ENCODE measurements around the gene TMBIM6. TPM values are rescaled to one million over a fixed set of nuclear protein-coding genes. Genes with fewer than 3 reads are reported as not detected.
A peak's percentile ranks its signal among the peaks of the same experiment; 100 is the strongest.

Gene TMBIM6
- total RNA-seq, 1 donor from 2014 or later: 334 TPM

DNA sequence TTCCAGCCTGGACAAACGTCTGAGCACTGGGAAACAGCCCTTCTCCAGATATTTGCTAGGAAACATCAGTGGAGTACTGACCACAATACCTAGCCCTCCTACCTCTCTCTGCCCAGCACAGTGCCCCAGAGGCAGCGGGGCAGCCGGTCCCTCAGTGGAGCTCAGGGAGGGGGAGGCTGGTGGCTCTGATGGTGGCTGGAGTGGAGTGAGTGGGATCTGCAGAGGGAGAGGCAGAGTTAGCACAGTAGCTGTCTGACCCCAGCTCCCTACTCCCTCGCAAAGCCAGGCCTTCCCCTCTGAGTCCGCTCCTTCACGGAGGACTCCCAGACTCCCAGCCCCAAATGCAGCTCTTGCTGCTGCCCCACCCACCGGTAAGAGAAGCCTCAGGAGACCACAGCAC lies 56.9 kb downstream of the TMBIM6 start:
- no peak for DNase-seq

DNA sequence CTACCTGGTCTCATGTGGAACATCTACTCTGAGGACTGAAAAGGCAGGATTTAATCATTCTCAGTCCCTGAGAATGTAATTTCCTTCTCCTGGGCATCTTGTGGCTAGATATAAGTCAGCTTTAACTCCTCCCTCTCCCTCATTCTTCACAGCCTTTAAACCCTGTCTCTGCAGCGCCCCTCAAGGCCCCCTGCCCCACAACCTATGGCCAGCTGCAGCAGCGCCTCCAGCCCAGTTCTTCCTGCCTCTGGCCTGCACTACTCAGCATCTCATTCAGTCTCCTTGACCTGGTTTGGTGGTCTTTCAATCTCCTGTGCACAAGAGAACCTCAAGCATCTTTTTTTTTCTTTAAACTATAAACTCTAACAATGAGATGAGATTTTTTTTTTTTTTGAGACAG lies 57.6 kb downstream of the TMBIM6 start:
- no peak for DNase-seq

GRCh38 chr12:49800421-49801140 lies 59.2 kb downstream of the TMBIM6 start:
- no peak for DNase-seq

GRCh38 chr12:49801141-49802063 lies 60.0 kb downstream of the TMBIM6 start:
- no peak for DNase-seq

GRCh38 chr12:49803693-49804450 lies 62.5 kb downstream of the TMBIM6 start:
- DNase-seq: no peak

DNA sequence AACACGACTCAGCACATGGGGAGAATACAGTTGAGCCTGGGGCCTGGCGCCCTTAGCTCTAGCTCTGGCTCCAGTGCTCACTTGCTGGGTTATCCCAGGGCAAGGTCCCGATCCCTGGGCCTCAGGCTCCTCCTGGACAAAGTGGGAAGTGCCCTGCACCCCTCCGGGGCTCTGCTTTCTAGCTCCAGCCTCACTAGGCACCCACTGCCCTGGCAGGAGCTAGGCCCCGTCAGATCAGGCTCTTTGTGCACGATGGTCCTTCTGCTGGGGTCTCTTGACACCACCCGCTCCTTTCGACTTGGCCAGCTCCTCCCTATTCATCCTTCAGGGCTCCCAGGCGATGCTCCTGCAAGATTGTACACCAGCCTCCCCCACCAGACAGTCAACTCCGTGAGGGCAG lies 63.5 kb downstream of the TMBIM6 start:
- DNase-seq: no peak

DNA sequence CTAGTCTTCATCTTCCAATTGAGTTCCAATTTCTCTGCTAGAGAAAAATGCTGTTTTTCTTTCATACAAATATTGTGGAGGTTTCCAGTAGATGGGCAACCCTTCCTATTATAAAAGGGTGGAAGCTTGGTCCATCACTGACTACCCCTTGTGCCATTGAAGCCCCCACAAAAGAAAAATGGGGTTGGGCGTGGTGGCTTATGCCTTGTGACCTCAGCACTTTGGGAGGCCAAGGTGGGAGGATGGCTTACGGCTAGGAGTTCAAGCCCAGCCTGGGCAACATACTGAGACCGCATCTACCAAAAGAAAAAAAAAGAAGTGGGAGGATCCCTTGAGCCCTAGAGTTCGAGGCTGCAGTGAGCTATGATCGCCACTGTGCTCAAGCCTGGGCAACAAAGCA lies 64.1 kb downstream of the TMBIM6 start:
- DNase-seq: no peak

DNA sequence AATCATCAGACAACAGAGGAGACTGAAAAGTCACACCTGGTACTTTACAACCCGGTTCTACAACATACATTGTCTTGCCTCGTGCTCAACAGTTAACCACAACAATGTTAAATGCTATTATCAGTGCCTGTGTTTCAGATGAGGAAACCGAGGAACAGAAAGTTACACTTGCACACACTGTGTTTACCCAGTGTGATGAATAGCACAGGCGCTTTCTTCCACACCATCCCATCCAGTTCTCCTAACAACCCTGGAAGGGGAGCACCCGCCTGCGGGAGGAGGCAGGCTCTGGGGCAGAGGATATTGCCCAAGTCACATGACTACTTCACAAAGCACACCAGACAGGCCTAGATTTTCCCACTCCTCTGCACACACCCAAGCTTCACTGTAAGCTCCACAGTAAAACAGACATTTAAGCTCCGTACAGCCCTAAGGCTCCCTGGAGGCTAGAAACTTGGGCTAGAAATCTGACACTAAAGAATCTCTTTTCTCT lies 65.0 kb downstream of the TMBIM6 start:
- no peak for DNase-seq

DNA sequence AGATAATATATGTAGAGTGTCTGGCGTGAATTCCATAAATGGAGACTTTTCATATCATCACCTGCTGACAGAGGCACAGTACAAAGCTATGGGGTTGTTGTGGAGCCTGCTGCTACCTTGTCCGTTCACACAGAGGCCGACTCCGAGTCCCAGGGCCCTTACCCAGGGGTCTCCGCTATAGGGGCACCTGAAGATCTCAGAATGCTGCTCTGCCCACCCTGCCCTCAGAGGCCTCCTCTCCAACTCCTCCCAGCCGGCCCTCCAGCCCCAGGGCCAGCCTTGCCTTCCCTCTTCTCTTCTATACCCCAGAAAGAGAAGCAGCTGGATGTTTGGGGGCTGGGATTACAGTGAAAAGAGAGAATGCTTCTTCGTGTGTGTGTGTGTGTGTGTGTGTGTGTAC lies 65.5 kb downstream of the TMBIM6 start:
- no peak for DNase-seq

GRCh38 chr12:49807991-49808580 lies 66.7 kb downstream of the TMBIM6 start:
- DNase-seq: no peak

GRCh38 chr12:49808686-49809380 lies 67.5 kb downstream of the TMBIM6 start:
- peak; percentile 78 for DNase-seq

- peak; percentile 96 for DNase-seq
Measured at GRCh38 chr12:49809381-49809905, 68.1 kb downstream of the TMBIM6 start.

DNA sequence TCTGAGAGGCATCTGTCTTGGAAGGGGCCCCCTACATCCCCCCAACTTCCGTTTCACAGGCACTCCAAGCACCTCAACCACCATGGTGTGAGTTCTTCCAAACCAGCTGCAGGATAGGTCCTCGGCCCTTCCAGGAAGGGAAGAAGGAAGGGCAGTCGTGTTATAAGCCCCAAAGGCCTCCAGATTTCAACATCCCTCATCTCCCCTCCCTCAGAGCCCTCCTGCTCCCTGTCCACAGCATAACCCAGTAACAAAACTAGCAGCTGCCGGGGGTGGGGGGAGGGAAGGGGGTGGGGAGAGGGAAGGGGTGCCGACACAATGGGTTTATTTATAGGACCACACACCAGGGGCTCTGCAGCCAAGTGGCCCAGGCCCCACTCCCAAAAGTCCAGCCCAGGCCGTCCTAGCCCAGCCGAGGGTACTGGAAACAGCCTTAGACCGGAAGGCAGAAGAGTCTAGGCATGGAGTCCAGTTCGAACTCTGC lies 68.6 kb downstream of the TMBIM6 start:
- DNase-seq: no peak

GRCh38 chr12:49811136-49811535 lies 69.8 kb downstream of the TMBIM6 start:
- no peak for DNase-seq

DNA sequence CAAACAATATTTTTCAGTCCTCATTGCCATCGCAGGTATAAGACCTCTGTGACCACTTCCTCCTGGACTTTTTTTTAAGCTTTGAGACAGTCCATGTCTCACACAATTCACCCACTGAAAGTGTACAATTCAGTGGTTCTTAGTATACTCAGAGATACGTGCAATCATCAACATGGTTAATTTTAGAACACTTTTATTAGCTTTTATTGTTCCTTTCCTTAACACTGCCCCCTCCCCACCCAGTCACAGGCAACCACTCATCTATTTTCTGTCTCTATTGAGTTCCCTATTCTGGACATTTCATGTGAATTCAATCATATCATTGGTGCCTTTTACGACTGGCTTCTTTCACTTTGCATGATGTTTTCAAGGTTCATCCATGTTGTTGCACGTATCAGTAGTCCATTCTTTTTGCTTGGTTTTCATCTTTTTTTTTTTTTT lies 70.6 kb downstream of the TMBIM6 start:
- no peak for DNase-seq

DNA sequence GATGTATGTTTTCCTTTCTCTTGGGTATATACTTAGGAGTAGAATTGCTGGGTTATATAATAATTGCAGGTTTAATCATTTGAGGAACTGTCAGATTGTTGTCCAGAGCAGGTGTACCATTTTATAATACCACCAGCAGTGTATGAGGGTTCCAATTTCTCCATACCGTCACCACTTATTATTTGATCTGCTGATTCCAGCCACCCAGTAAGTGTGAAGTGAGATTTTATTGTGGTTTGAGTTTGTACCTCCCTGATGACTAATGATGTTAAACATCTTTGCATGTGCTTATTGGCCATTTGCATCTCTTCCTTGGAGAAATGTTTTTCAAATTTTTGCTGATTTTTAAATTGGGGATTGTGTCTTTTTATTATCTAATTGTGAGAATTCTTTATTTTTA lies 71.8 kb downstream of the TMBIM6 start:
- DNase-seq: no peak

Small RNA genes within 50 kb of the gene (small RNA-seq; reads per million reads assigned to genes)
- gene AC020612.2 (ENCODE audit: low replicate concordance): not detected
- gene LSM6P2 (ENCODE audit: low replicate concordance): not detected

Other genes with a start within 250 kb of the TMBIM6 start
- 2.3 TPM for gene KCNH3, start 202.5 kb upstream of the TMBIM6 start, total RNA-seq
- gene MCRS1, start 173.4 kb upstream of the TMBIM6 start, total RNA-seq: 51.8 TPM
- 0.82 TPM for gene FAM186B, start 135.9 kb upstream of the TMBIM6 start, total RNA-seq
- gene PRPF40B, start 118.0 kb upstream of the TMBIM6 start, total RNA-seq: 17.8 TPM
- gene FMNL3, start 34.2 kb upstream of the TMBIM6 start, total RNA-seq: 29.4 TPM
- gene NCKAP5L, start 86.9 kb downstream of the TMBIM6 start, total RNA-seq: 14.3 TPM
- 3.6 TPM for gene BCDIN3D, start 101.5 kb downstream of the TMBIM6 start, total RNA-seq
- 7.8 TPM for gene FAIM2, start 162.3 kb downstream of the TMBIM6 start, total RNA-seq
- gene AQP2, start 209.2 kb downstream of the TMBIM6 start, total RNA-seq: not detected
- gene AQP5, start 220.3 kb downstream of the TMBIM6 start, total RNA-seq: 10.4 TPM
- gene AQP6, start 231.4 kb downstream of the TMBIM6 start, total RNA-seq: 0.10 TPM